Colon (tissue), 2 donors: ENCODE measurements around the gene ANKH.
"Not testable (repeated sequence)": the region's sequence is repeated elsewhere in the genome, so short reads cannot be mapped to it uniquely, and the experiment has no call there.

Source experiments
- FAIRE-seq: peaks from 2 replicates; lab custom pipeline; 2012; peaks lifted over from hg19 to GRCh38; lab: Jason Lieb, UNC
- donor health status: control.
- donor health status: control.

ANKH gene

DNA sequence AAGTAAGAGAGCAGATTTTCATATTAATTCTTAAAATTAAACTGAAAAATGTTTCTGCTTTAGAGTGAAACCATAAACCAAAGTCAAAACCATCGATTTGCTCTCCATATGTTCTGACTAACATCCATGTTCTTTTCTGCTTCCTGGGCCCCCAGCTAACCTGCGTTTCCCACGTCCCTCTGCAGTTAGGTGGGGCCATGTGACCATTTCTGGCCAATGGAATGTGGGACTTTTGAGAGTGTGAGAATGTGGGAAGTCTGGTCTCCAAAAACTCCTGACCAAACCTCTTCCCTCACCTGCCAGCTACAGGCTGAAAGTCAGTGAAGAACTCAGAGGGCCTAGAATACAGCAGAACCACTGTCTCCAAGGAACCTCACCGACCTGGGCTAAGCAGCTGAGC is 44.9 kb downstream of the ANKH start:
- FAIRE-seq = no peak

GRCh38 chr5:14825977-14826376 is 45.6 kb downstream of the ANKH start:
- FAIRE-seq = no peak

DNA sequence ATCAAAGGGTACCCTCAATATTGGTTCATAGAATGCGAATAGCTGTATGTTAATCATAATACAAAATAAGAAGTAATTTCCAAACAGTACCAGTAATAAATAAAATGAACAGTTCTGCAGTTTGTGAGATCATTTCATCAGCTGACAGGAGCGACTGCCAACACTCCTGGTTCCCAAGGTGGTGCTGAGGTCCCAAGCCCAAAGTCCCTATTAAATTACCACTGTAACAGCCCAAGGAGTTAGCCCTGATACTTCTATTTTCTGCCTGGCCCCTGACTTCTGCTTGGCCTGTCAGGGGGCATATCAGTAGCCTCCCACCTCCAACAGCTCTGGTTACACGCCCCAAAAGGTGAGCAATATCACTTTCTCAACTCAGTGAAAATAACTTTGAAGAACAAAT is 47.1 kb downstream of the ANKH start:
- no peak for FAIRE-seq

DNA sequence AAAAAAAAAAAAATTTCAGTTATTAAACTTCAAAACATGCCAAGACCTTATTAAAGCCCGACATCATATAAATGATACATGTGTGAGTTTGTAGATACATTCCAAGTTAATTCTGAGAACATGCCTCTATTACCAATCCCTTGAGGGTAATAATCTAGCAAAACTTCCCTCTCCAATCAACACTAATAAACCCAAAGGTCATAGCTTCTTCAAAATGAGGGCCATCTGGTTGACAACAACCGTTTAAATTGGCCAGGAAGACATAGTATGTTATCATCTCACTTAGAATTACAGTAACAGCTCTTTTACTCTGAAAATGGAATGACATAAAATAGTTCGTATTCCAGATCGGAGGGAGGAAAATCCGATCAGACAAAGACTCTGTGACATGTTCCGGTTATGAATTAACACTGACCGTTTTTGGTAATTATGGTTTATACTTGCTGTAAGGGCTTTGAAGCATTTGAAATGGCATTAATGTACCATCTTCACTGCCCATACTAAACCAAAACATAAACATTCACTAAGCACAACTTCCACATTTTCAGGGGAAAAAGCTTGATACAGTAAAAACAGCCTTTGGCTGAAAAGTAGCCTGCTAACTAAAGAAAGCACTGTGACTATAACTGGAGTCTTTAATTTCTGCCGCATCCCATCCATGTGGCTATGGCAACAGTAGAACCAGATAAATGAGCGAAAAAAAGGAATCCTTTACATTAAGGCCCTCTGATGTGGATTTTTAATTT is 50.3 kb downstream of the ANKH start:
- no peak for FAIRE-seq

- FAIRE-seq = no peak
Measured at GRCh38 chr5:14818931-14819790, 52.4 kb downstream of the ANKH start.

DNA sequence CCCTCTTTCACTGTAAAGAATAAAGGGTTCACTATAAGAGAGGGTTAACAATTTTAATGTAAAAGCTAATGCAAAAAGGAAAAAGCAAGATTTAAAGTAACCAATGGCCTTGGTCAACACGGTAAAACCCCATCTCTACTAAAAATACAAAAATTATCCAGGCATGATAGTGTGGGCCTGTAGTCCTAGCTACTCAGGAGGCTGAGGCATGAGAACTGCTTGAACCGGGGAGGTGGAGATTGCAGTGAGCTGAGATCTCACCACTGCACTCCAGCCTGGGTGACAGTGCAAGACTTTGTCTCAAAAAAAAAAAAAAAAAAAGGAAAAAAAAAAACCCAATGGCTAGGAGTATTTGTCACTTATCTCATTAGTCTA is 53.8 kb downstream of the ANKH start:
- FAIRE-seq = not testable (repeated sequence)

DNA sequence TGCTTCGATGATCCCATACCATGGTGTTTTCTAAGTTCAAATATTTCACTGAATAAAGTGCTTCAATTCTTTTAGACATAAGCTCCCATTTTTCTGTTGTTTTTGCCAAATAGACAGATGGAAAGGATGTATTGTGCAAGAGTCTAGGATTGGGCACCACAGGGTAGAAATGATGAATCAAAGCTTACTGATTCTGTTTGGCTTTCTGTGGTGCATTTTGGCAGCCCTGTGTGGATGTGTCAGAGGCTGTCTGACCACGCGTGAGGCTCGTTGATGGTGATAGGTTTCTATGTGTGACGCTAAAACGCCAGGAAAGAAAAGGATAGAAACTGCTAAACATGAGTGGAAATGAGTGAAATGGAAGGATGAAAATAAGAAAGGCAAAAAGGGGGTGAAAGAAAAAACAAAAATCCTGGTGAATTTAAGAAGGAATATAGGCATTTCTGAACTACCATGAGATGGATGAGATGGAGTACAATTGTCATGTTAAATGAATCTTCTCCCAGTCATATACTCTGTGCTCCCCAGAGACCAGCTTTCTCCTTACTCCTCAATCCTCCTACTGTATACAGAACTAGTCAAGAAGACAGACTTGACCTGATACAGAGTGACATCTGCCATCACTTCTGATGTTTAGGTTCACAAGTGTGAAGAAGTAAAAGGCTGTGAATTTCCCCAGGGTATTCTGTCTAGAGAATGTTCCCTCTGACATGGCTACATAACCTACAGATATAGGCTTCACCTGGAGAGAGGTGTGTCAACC is 54.4 kb downstream of the ANKH start:
- no peak for FAIRE-seq

- no peak for FAIRE-seq
Measured at GRCh38 chr5:14816374-14816998, 55.1 kb downstream of the ANKH start.

- FAIRE-seq = no peak
Measured at GRCh38 chr5:14813747-14814146, 57.8 kb downstream of the ANKH start.

DNA sequence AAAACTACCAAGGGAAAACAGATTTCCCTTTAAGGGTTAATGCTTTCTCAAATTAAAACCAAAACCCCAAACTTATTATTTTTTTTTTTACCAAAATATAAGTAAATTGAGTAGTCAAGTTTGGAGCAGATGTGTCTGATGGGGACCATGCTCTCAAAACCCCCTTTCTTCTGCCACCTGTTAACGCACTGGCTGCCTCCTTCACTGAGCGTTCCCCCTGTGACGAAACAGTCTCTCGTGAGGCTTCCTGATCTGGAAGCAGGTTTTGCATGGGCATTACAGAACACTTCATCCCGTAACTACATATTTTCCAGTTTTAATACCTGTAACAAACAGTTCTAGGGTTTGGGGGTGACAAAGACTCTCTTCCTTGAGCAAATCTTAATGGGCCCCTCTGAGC is 59.4 kb downstream of the ANKH start:
- FAIRE-seq = no peak

GRCh38 chr5:14810928-14811572 is 60.5 kb downstream of the ANKH start:
- FAIRE-seq = no peak

DNA sequence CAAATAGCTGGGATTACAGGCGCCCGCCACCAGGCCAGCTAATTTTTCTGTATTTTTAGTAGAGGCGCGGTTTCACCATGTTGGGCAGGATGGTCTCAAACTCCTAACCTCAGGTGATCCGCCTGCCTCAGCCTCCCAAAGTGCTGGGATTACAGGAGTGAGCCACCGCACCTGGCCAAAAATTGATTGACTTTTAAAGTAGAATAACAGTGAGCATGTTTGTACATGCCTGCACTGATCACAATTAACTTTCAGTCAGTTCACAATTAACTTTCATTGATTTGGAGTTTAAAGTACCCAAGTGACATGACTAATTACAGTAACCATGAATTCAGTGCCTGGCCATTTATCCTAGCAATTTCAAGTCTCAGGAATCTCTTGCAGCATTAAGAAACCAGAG is 61.3 kb downstream of the ANKH start:
- no peak for FAIRE-seq

- FAIRE-seq = no peak
Measured at GRCh38 chr5:14809369-14810155, 62.0 kb downstream of the ANKH start.

DNA sequence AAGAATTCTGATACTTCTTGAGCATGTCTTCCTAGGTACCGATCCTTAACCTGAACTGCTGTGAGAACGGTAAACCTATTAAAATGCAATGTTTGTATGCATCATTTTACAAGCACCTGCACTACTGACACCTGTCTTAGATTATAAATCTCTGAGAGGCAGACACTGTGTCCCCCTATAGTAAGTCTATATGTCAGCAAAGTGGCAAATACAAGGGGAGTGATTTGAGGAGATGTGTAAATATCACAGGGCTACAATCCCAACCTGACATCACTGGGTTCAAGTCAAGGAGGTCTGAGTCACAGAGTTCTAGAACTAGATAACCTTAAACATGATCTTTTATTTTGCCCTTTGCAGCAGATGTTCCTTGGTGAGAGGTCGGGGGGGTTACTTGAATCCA is 64.1 kb downstream of the ANKH start:
- FAIRE-seq = no peak

DNA sequence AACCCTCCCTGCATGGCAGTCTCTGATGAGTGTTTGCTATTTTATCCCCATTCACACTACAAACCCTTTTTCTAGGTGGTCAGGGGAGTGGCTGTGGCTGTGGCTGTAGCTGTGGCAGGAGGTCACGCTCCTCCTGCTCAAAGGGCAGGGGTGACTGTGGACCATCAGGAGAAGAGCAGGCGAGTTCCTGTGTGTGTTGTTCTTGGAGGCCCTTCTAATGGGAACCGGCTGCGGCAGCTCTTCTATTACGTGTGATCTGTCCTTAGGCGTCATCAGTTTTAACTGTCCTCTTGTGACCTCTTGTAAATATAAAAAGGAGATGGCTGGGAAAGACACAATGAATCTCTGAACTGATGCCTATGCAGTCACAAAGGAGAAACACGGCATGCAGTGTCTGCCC is 65.1 kb downstream of the ANKH start:
- FAIRE-seq = no peak

GRCh38 chr5:14802541-14802940 is 69.0 kb downstream of the ANKH start:
- FAIRE-seq = no peak

GRCh38 chr5:14801792-14802191 is 69.8 kb downstream of the ANKH start:
- FAIRE-seq = no peak

DNA sequence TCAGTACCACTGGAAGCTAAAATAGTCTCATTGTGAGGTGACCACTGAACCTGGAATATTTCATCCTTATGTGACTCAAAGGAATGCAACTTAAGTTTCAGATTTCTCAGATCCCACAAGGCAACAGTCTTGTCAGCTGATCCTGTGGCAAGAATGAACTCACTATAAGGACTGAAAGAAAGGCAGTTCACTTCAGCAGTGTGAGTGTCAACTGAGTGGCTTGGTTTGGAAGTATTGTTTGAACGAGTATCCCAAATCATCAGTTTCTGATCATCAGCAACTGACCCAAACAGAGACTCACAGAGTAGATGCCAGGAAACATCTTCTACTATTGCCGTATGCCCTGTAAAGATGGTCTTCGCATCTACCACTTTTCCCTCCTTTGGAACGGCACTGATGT is 74.2 kb downstream of the ANKH start:
- FAIRE-seq = not testable (repeated sequence)

DNA sequence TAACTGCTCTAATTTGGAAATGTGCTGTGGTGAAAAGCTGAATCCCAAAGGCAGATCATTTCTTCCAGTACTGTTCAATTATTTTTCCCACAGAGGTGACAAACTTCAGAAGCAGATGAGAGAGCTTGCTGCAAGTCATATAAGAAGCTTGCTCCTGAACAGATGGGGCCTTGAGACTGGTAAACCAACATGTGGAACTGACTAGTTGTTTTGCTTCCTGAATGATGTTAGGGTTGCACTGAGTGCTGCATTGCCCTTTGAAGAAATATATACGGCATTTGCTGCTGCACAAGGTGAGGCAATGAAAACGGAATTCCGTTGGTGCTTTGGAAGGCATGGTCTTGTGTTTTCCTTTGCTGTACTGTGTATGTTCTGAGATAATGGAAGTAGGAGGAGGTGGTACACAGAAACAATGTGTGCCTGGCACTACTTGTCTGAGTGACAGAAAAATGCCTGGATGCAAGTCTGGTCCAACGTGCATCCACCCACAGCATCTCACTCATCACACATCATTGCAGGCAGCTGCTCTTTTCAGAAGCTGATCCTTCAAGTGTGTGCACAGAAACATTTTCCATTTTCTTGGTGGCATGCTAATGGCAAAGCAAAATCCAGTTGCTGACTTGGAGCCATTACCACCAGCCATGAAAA is 76.9 kb downstream of the ANKH start:
- no peak for FAIRE-seq

- FAIRE-seq = no peak
Measured at GRCh38 chr5:14793851-14794250, 77.7 kb downstream of the ANKH start.

DNA sequence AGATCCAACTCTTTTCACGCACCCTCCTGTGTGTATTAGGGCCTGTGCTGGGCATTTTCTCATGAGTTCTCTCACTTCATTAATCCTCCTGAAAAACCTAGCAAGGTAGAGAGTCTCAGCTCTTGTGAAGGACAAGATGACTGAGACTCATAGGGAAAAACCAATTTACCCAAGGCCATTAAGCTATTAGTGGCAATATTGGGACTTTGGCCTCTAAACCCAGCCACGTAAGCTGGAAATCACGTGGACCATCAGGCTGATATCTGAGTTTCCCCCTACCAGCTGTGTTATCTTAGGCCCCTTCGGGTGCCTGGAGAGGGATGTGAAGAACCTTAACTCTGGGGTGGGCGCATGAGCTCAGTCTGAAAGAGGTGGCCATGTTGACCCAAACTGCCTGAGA is 80.7 kb downstream of the ANKH start:
- no peak for FAIRE-seq
